ENCODE data around the gene MAPK1.
A peak's percentile ranks its signal among the peaks of the same experiment; 100 is the strongest.

MAPK1 gene

GRCh38 chr22:21714059-21714770, 153.2 kb downstream of the MAPK1 start:
- no peaks in the 10 kb centered on the region for H3K9me2 ChIP-seq (replicated peaks; ENCODE audit: insufficient read depth, low read length)
- no peaks in the 10 kb centered on the region for H3K36me3 ChIP-seq (replicated peaks; ENCODE audit: insufficient read depth, low read length)
- no peak overlapping the region for H2AFZ ChIP-seq (ENCODE audit: low read length)
- H3K4me3 ChIP-seq (ENCODE audit: low read length) = no peak overlapping the region
- TF ChIP-seq EZH2phosphoT487 (IDR thresholded peaks at IDR 0.05; ENCODE audit: low read length) = no peak
- TF ChIP-seq EZH2 (optimal IDR thresholded peaks at IDR 0.05; ENCODE audit: low read depth, low read length) = no peak
- no peak for TF ChIP-seq CTCF (IDR thresholded peaks at IDR 0.05; ENCODE audit: low read length)
- H3K4me1 ChIP-seq (ENCODE audit: low read length) = no peaks in the 10 kb centered on the region
- H3K79me2 ChIP-seq (ENCODE audit: low read length) = no peaks in the 10 kb centered on the region
- DNase-seq = no peak
- H3K27me3 ChIP-seq (replicated peaks; ENCODE audit: insufficient read depth, low read length) = no peaks in the 10 kb centered on the region
- no peaks in the 10 kb centered on the region for H3K9me3 ChIP-seq (replicated peaks; ENCODE audit: insufficient read depth, low read length)
- H3K4me2 ChIP-seq (ENCODE audit: low read depth, low read length) = no peak overlapping the region
- H3K27ac ChIP-seq (ENCODE audit: low read length) = no peak overlapping the region
- no peaks in the 10 kb centered on the region for H3F3A ChIP-seq (ENCODE audit: insufficient read depth, low read length)
- H4K20me1 ChIP-seq (ENCODE audit: insufficient read depth, low read length) = no peaks in the 10 kb centered on the region
- H3K9ac ChIP-seq (ENCODE audit: low read length) = no peak overlapping the region

- Histone ChIP-seq H3K4me1 (ENCODE audit: low read length) (no peaks in the 10 kb centered on the region), H2AFZ (ENCODE audit: low read length) (no peak overlapping the region), H3F3A (ENCODE audit: insufficient read depth, low read length) (no peaks in the 10 kb centered on the region), H3K9me2 (replicated peaks; ENCODE audit: insufficient read depth, low read length) (no peaks in the 10 kb centered on the region), H3K27ac (ENCODE audit: low read length) (no peak overlapping the region), H3K4me3 (ENCODE audit: low read length) (no peak overlapping the region), H3K79me2 (ENCODE audit: low read length) (no peaks in the 10 kb centered on the region), H3K4me2 (ENCODE audit: low read depth, low read length) (no peak overlapping the region), H4K20me1 (ENCODE audit: insufficient read depth, low read length) (no peaks in the 10 kb centered on the region), H3K9me3 (replicated peaks; ENCODE audit: insufficient read depth, low read length) (no peaks in the 10 kb centered on the region), H3K36me3 (replicated peaks; ENCODE audit: insufficient read depth, low read length) (no peaks in the 10 kb centered on the region), H3K9ac (ENCODE audit: low read length) (no peak overlapping the region), H3K27me3 (replicated peaks; ENCODE audit: insufficient read depth, low read length) (no peaks in the 10 kb centered on the region)
- DNase-seq = no peak
- TF ChIP-seq EZH2phosphoT487 (IDR thresholded peaks at IDR 0.05; ENCODE audit: low read length) = no peak
Observed at GRCh38 chr22:21713428-21714058, 153.9 kb downstream of the MAPK1 start.

- Histone ChIP-seq H3K27ac (ENCODE audit: low read length) (no peak overlapping the region), H3K79me2 (ENCODE audit: low read length) (no peaks in the 10 kb centered on the region), H4K20me1 (ENCODE audit: insufficient read depth, low read length) (no peaks in the 10 kb centered on the region), H3K9me2 (replicated peaks; ENCODE audit: insufficient read depth, low read length) (no peaks in the 10 kb centered on the region), H3K4me3 (ENCODE audit: low read length) (no peak overlapping the region), H2AFZ (ENCODE audit: low read length) (no peak overlapping the region), H3K4me1 (ENCODE audit: low read length) (no peaks in the 10 kb centered on the region), H3K9ac (ENCODE audit: low read length) (no peak overlapping the region), H3F3A (ENCODE audit: insufficient read depth, low read length) (no peaks in the 10 kb centered on the region), H3K36me3 (replicated peaks; ENCODE audit: insufficient read depth, low read length) (no peaks in the 10 kb centered on the region), H3K9me3 (replicated peaks; ENCODE audit: insufficient read depth, low read length) (no peaks in the 10 kb centered on the region), H3K27me3 (replicated peaks; ENCODE audit: insufficient read depth, low read length) (no peaks in the 10 kb centered on the region), H3K4me2 (ENCODE audit: low read depth, low read length) (no peak overlapping the region)
- DNase-seq = peak; percentile 54
- TF ChIP-seq CTCF (IDR thresholded peaks at IDR 0.05; ENCODE audit: low read length) (peak; percentile 68), EZH2phosphoT487 (IDR thresholded peaks at IDR 0.05; ENCODE audit: low read length) (no peak), EZH2 (optimal IDR thresholded peaks at IDR 0.05; ENCODE audit: low read depth, low read length) (no peak)
Observed at GRCh38 chr22:21712751-21713427, 154.6 kb downstream of the MAPK1 start.

Data from MM.1S (cell line).